ENCODE data around the gene KRT16. TPM values are rescaled to one million over a fixed set of nuclear protein-coding genes. Genes with fewer than 3 reads are reported as not detected.

Gene KRT16
- total and polyA plus RNA-seq, 2 donors (not counting 3 experiments of a cell fraction or from before 2014, with no cell fraction given), result not detected

- Histone ChIP-seq H3K27me3 (ENCODE audit: control insufficient read depth in 2 of 2, insufficient read depth in 2 of 2, low read length in 2 of 2) (peaks cover 0 to 2% of the 10 kb centered on the region in 2 experiments), H3K36me3 (ENCODE audit: control insufficient read depth in 2 of 2, extremely low read depth in 1 of 2, insufficient read depth in 2 of 2, low read length in 2 of 2) (no peaks in the 10 kb centered on the region), H3K9me1 (replicated peaks; ENCODE audit: control insufficient read depth, extremely low read depth, insufficient read depth, low read length) (no peaks in the 10 kb centered on the region), H3K27ac (ENCODE audit: insufficient read depth, low read depth, low read length) (no peak overlapping the region), H4K20me1 (replicated peaks; ENCODE audit: control insufficient read depth, extremely low read depth, insufficient read depth, low read length) (no peaks in the 10 kb centered on the region), H3K9me3 (replicated peaks; ENCODE audit: control insufficient read depth, insufficient read depth, low read length) (no peaks in the 10 kb centered on the region), H3K9ac (replicated peaks; ENCODE audit: extremely low read depth, insufficient read depth, low read length) (no peak overlapping the region), H3K4me2 (ENCODE audit: insufficient read depth, low read length) (no peak overlapping the region), H3K4me1 (ENCODE audit: control insufficient read depth, extremely low read depth, insufficient read depth, low read length) (no peaks in the 10 kb centered on the region), H3K79me2 (ENCODE audit: control insufficient read depth, insufficient read depth, low read length) (no peaks in the 10 kb centered on the region), H2AFZ (ENCODE audit: low read depth, low read length) (no peak overlapping the region), H3K4me3 (replicated peaks in 1 of 3; ENCODE audit: insufficient read depth in 1 of 3, low read depth in 1 of 3, low read length in 3 of 3) (no peak overlapping the region)
- intact Hi-C loops (cut with micrococcal nuclease), result no loop called here
- dilution Hi-C loops (cut with MboI; ENCODE audit: extremely low pct_ligation_motif_present, low sequenced_read_pairs), result no loop called here
- FAIRE-seq (no peak), DNase-seq (ENCODE audit: low read depth, low spot score) (no peak)
- ChIA-PET CTCF (interaction anchor here (1.6 to 2.5 kb wide), 2 partner anchors 9 to 13 kb away, joined by 5 to 7 read pairs; no protein-coding TSS in a partner anchor), POLR2A (no interaction called here)
- no TSS peak for BruUV-seq (replicated peaks)
- TF ChIP-seq POLR2A (IDR thresholded peaks at IDR 0.05; ENCODE audit: low read depth, low read length), result no peak
- TF ChIP-seq POLR2AphosphoS5 (IDR thresholded peaks at IDR 0.05; ENCODE audit: insufficient read depth, low read depth, low read length), result no peak
- TF ChIP-seq JUN (IDR thresholded peaks at IDR 0.05; ENCODE audit: borderline replicate concordance, insufficient read depth, insufficient read length, low read depth), result no peak
- TF ChIP-seq EZH2 (IDR thresholded peaks at IDR 0.05; ENCODE audit: borderline replicate concordance, low read depth, low read length, severe bottlenecking), result no peak
- no peak for TF ChIP-seq MYC (IDR thresholded peaks at IDR 0.05; ENCODE audit: low read depth, low read length)
- TF ChIP-seq FOS (IDR thresholded peaks at IDR 0.05; ENCODE audit: borderline replicate concordance, insufficient read depth, low read length), result no peak
- TF ChIP-seq GATA2 (IDR thresholded peaks at IDR 0.05; ENCODE audit: insufficient read depth, insufficient read length, low read depth, low read length), result no peak
- no peak for TF ChIP-seq MAX (IDR thresholded peaks at IDR 0.05; ENCODE audit: insufficient read depth, insufficient read length)
- TF ChIP-seq CTCF (IDR thresholded peaks at IDR 0.05; ENCODE audit: extremely low read depth in 1 of 2, insufficient read depth in 1 of 2, low read depth in 1 of 2, low read length in 2 of 2), result no peak
These were observed 19.8 kb downstream of the KRT16 start for GRCh38 chr17:41592601-41593305.
